Stimulated activated CD4-positive, alpha-beta T cell treated with anti-CD3 and anti-CD28 coated beads, Interleukin-2, amount 100 ng/mL, for 48 hours (primary cell): ENCODE data around the gene TNFRSF4.
"Not testable (repeated sequence)": the region's sequence is repeated elsewhere in the genome, so short reads cannot be mapped to it uniquely, and the experiment has no call there.

Source experiments
- DNase-seq, 2 donors: peaks; one replicate each; pipeline ENCODE4 v3.0.0-alpha.2; 2020

The TNFRSF4 gene

GRCh38 chr1:1179983-1180861 is 33.7 kb downstream of the TNFRSF4 start:
- DNase-seq, result no peak

GRCh38 chr1:1179346-1179982 is 34.5 kb downstream of the TNFRSF4 start:
- DNase-seq, result no peak

- DNase-seq, result no peak
These were observed 35.1 kb downstream of the TNFRSF4 start for GRCh38 chr1:1178794-1179331.

- DNase-seq, result no peak
These were observed 36.3 kb downstream of the TNFRSF4 start for GRCh38 chr1:1177452-1178206.

GRCh38 chr1:1176931-1177330 is 37.0 kb downstream of the TNFRSF4 start:
- no peak for DNase-seq

- not testable (repeated sequence) for DNase-seq
These were observed 37.7 kb downstream of the TNFRSF4 start for GRCh38 chr1:1176063-1176761.

GRCh38 chr1:1175221-1176062 is 38.5 kb downstream of the TNFRSF4 start:
- no peak for DNase-seq

GRCh38 chr1:1173793-1174415 is 40.0 kb downstream of the TNFRSF4 start, which contains the start of gene TTLL10:
Gene TTLL10 (plus strand): TSS chr1:1173880. CDS start chr1:1179216, 5,336 bp downstream.
- no peak for DNase-seq

- no peak for DNase-seq
These were observed 40.7 kb downstream of the TNFRSF4 start for GRCh38 chr1:1173061-1173792.

- DNase-seq, result no peak
These were observed 42.2 kb downstream of the TNFRSF4 start for GRCh38 chr1:1171546-1172340.

GRCh38 chr1:1171161-1171545 is 42.8 kb downstream of the TNFRSF4 start:
- no peak for DNase-seq

- no peak for DNase-seq
These were observed 43.5 kb downstream of the TNFRSF4 start for GRCh38 chr1:1170215-1171091.

- DNase-seq, result no peak
These were observed 44.3 kb downstream of the TNFRSF4 start for GRCh38 chr1:1169429-1170214.

GRCh38 chr1:1168451-1169411 is 45.2 kb downstream of the TNFRSF4 start:
- DNase-seq, result no peak

GRCh38 chr1:1167841-1168450 is 46.0 kb downstream of the TNFRSF4 start:
- no peak for DNase-seq

GRCh38 chr1:1167398-1167821 is 46.5 kb downstream of the TNFRSF4 start:
- no peak for DNase-seq
